Measurements from ENCODE around the gene TRA2B. TPM values are rescaled to one million over a fixed set of nuclear protein-coding genes. Genes with fewer than 3 reads are reported as not detected.

The TRA2B gene
- 68.3 and 130 TPM in 2 replicates for total RNA-seq

GRCh38 chr3:185937689-185938374, at the start of gene TRA2B:
Gene TRA2B (minus strand): TSS chr3:185938014. CDS start chr3:185937860, 154 bp downstream.

Other genes starting within 250 kb of the TRA2B start
- 69.7 and 79.2 TPM in 2 replicates for gene IGF2BP2, start 113.0 kb downstream of the TRA2B start, total RNA-seq
- gene ETV5, start 171.1 kb upstream of the TRA2B start, total RNA-seq, result 5.1 and 13.3 TPM in 2 replicates

Data from pericardium fibroblast (primary cell).